AG04450 (cell line): Measurements from ENCODE around the gene ZNF540. TPM values are rescaled to one million over a fixed set of nuclear protein-coding genes. Genes with fewer than 3 reads are reported as not detected.

ENCODE experiments used
- CTCF ChIA-PET: fragments of 300-600, 350-600 bp; formaldehyde crosslinking; extraction: SDS; loops from one replicate; lab custom pipeline; 2022; ENCODE audit warnings: antibody characterized with exemption, inconsistent platforms; lab: Charles Lee
- POLR2A ChIA-PET: fragments of 350-600 bp; formaldehyde crosslinking; extraction: SDS; loops from one replicate; lab custom pipeline; 2021; ENCODE audit warnings: antibody characterized with exemption, inconsistent platforms; lab: Yijun Ruan, JAX
- DNase-seq: peaks from one replicate; pipeline ENCODE4 v3.0.0-alpha.2; 2011; ENCODE audit warnings: low read depth, low spot score
- H3K27ac ChIP-seq: one replicate; pipeline ENCODE4 v1.5.1; 2012; ENCODE audit warnings: low read depth, low read length, control low read depth
- H3K27me3 ChIP-seq: one replicate; pipeline ENCODE4 v1.6.0; 2012; ENCODE audit warnings: low read length; ENCODE audit not compliant: control insufficient read depth, insufficient read depth
- H3K4me3 ChIP-seq: 2 replicates; pipeline ENCODE4 v1.5.1; 2011; ENCODE audit warnings: mild to moderate bottlenecking, low read depth, low read length, control low read depth
- H3K9me3 ChIP-seq: 2 replicates; pipeline ENCODE4 v1.5.1; 2012; ENCODE audit warnings: low read length; ENCODE audit not compliant: control insufficient read depth, insufficient read depth
- polyA plus RNA-seq: library from polyadenylated mRNA; depleted of rRNA; stranded (reverse); fragments of >200 nt; gene quantifications from 2 replicates; pipeline ENCODE4 v1.2.3, GENCODE V29; 2011
- TF ChIP-seq, protein P1 (sequence below): IDR thresholded peaks from 2 replicates; pipeline ENCODE4 v1.5.1; 2011; ENCODE audit warnings: low read depth, low read length, control low read depth, inconsistent platforms

ZNF540 gene
- polyA plus RNA-seq, 1 experiment: 0.48 TPM

DNA sequence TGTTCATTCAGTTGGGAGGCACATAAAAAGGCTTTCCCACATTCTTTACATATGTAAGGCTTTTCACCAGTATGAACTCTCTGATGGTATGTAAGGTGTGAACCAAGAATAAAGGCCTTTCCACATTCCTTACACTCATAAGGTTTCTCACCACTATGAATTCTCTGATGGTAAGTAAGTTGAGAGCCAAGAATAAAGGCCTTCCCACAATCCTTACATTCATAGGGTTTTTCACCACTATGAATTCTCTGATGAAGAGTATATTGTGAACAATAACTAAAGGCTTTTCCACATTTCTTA, 29.4 kb upstream of the ZNF540 start:
- ChIA-PET CTCF (no interaction called here), POLR2A (no interaction called here)
- H3K4me3 ChIP-seq: no peak overlapping the region
- no peaks in the 10 kb centered on the region for H3K27me3 ChIP-seq
- DNase-seq: no peak
- TF ChIP-seq, protein P1, sequence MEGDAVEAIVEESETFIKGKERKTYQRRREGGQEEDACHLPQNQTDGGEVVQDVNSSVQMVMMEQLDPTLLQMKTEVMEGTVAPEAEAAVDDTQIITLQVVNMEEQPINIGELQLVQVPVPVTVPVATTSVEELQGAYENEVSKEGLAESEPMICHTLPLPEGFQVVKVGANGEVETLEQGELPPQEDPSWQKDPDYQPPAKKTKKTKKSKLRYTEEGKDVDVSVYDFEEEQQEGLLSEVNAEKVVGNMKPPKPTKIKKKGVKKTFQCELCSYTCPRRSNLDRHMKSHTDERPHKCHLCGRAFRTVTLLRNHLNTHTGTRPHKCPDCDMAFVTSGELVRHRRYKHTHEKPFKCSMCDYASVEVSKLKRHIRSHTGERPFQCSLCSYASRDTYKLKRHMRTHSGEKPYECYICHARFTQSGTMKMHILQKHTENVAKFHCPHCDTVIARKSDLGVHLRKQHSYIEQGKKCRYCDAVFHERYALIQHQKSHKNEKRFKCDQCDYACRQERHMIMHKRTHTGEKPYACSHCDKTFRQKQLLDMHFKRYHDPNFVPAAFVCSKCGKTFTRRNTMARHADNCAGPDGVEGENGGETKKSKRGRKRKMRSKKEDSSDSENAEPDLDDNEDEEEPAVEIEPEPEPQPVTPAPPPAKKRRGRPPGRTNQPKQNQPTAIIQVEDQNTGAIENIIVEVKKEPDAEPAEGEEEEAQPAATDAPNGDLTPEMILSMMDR: no peak
- no peak overlapping the region for H3K27ac ChIP-seq
- H3K9me3 ChIP-seq: peaks cover 37% of the 10 kb centered on the region

DNA sequence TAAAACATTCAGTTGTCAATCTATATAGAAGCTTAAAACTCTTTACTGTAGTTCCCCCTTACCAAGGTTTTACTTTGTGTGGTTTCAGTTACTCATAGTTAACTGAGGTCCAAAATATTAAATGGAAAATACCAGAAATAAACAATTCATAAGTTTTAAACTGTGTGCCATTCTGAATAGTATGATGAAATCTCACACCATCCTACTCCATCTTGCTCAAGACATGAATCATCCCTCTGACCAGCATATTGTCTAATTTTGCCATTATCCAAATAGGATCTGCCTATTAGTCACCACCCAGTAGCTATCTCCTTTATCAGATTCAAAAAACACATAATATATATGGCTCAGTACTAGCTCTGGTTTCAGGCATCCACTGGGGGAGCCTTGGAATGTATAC, 22.5 kb upstream of the ZNF540 start:
- Histone ChIP-seq H3K27ac (no peak overlapping the region), H3K27me3 (no peaks in the 10 kb centered on the region), H3K9me3 (peaks cover 28% of the 10 kb centered on the region), H3K4me3 (no peak overlapping the region)
- TF ChIP-seq, protein P1: no peak
- DNase-seq: no peak
- ChIA-PET POLR2A (no interaction called here), CTCF (no interaction called here)

DNA sequence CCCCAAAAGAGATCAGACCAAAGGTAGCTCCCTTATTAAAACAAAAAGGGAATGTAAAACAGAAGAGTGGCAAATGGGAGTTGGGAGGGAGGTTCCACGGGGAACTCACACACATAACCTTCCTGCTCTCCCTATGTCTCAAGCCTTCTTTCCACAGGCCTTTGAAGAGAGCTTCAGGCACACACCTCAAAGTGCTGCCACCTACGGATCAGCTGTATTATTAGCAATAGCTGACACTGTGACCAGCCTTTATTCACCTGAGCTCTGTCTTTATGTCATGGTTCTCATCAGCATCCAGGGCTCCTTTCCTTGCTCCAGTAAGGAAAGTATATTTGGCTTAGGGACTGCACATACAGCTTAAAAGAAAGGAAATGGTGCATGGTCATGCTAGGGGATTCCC, 11.3 kb upstream of the ZNF540 start:
- POLR2A ChIA-PET: no interaction called here
- CTCF ChIA-PET: no interaction called here
- H3K27ac ChIP-seq: no peak overlapping the region
- DNase-seq: no peak
- H3K9me3 ChIP-seq: peaks cover 39% of the 10 kb centered on the region
- H3K27me3 ChIP-seq: no peaks in the 10 kb centered on the region
- no peak overlapping the region for H3K4me3 ChIP-seq
- TF ChIP-seq, protein P1: no peak

DNA sequence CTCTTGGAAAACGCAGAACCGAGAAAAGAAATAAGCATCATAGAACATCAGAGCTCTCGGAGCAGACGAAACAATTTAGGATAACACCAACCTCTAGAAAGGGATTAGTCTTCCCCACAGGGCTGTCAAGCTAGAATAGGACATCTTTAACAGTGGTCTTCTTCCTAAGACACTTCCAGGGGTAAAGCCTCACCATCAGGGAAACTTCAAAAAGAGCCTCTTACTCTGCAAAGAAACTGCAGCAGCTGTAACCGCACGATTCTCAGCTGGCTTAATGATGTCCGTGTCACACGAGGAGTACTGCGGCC, 726 bp upstream of the ZNF540 start:
- TF ChIP-seq, protein P1: no peak
- no peak for DNase-seq
- POLR2A ChIA-PET: interaction anchor here (0.5 to 1.5 kb wide), 4 partner anchors 61 to 410 kb away, joined by 3 to 5 read pairs (median 3); partner anchors contain the start of genes ZFP30 and ZNF570
- Histone ChIP-seq H3K9me3 (peaks cover 21% of the 10 kb centered on the region), H3K27me3 (no peaks in the 10 kb centered on the region), H3K4me3 (peak overlapping the region; percentile 94), H3K27ac (peak overlapping the region; percentile 75)
- CTCF ChIA-PET: no interaction called here

DNA sequence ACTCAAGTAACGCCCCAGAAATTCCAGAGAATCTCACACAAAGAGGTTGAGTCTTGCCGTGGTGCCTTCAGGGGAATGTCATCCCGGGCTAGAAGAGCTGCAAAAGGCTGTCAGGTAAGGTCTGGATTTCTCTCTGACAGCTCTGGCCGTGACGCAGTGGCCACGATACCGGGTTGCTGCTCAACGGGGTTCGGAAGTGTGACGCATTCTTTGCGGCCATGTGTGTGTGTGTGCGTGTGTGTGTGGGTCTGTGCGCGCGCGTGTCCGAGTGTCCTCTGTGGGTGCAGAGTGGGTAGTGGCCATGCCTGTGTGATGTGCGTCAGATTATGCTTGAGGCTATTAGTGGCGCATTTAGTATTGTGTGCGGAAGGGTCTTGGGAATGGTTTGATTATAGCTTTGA, 306 bp downstream of the ZNF540 start:
- H3K27ac ChIP-seq: peak overlapping the region; percentile 42
- ChIA-PET CTCF (no interaction called here), POLR2A (interaction anchor here (0.9 to 1.5 kb wide), 4 partner anchors 60 to 225 kb away, joined by 3 to 5 read pairs (median 3); partner anchors contain the start of genes ZFP30, ZNF570 and ZNF573)
- H3K27me3 ChIP-seq: no peaks in the 10 kb centered on the region
- peaks cover 17% of the 10 kb centered on the region for H3K9me3 ChIP-seq
- TF ChIP-seq, protein P1: no peak
- H3K4me3 ChIP-seq: peak overlapping the region; percentile 94
- DNase-seq: peak; percentile 2
